ENCODE results near the gene EMILIN1.
"Not testable (repeated sequence)": the region's sequence is repeated elsewhere in the genome, so short reads cannot be mapped to it uniquely, and the experiment has no call there.

Gene EMILIN1

DNA sequence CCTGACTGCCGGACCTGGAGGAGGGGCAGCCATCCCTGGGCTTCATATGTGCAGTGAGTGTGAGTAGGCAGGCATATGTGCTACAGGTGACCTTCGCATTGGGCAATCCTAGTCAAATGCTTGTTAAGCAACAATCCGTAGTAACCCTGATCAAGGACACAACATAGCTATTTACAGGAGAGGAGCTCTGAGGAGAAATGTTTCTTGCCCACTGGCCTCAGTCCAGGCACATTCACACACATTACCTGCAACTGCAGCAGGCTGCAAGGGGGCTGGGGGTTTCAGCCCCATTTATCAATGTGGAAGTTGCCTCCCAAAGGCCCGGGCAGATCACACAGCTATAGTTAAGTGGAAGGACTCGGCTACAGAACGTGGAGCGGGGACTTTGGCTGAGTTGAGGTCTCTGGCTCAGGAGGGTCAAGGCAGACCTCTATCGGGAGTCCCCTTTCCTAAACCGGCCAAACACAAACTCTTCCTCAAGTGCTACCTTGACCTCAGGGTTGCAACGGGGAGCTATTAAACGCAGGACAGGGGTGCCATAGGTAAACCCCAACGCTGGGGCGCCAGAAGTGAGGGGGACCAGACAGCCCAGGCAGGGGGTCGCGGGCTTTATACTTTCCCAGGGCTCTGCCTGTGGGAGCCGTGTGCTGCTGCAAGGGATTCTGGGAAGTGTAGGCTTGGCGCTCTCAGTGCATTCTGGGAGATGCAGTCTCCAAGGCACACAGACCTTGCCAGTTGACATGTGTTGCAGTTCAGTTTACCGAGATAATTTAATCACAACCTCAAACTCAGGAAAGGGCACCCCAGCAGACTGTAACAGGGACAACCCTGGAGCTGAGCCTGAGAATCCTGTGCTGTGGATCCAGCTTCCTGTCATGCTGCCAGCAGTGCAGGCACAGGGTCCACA, 17.6 kb downstream of the EMILIN1 start:
- DNase-seq = peak; percentile 48

DNA sequence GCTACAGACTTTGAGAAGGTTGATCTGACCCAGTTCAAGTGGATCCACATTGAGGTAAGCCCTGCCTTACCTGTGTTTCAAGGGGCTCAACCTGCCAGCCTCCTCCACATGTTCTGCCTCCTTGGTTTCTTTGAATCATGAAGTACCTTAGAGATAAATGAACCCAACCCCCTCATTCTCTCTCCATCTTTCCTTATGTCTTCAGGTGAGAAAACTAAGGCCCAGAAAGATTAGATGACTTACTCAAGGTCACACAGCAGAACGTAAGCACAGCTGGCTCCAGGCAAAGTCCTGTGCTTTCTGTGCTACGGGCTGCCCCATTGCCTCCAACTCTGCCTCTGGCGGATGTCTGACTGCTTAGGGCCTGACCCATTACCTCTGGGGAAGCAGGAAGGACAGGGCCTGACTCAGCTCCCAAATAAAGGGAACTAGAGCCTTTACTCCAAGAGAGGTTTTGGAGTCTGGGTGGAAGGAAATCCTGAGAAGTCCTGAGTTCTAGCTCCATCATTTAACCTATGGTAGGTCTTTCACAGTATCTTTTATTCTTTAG, 18.4 kb downstream of the EMILIN1 start:
- no peak for DNase-seq

DNA sequence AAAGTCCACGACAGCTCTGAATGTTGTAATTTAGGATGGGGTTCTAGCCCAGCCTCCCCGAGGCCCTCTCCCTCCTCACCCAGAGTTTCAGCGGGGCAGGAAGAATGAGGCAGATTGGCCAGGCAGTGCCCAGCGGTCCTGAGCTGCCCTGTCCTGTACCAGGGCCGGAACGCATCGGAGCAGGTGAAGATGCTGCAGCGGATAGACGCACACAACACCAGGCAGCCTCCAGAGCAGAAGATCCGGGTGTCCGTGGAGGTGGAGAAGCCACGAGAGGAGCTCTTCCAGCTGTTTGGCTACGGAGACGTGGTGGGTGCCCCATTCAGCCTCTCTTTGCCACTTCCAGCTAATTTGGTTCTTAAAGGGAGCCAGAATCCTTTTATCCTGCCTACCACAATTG, 18.9 kb downstream of the EMILIN1 start:
- DNase-seq = no peak

DNA sequence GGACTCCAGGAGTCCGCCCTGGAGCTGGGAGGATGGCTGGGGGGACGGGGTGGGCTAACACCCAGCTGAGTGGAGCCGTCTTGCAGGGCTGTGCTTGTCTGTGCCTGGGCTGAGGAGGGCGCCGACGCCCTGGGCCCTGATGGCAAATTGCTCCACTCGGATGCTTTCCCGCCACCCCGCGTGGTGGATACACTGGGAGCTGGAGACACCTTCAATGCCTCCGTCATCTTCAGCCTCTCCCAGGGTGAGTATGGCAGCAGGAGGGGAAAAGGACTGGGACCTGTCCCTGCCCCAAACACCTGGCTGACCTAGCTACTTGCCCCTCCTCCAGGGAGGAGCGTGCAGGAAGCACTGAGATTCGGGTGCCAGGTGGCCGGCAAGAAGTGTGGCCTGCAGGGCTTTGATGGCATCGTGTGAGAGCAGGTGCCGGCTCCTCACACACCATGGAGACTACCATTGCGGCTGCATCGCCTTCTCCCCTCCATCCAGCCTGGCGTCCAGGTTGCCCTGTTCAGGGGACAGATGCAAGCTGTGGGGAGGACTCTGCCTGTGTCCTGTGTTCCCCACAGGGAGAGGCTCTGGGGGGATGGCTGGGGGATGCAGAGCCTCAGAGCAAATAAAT, 21.0 kb downstream of the EMILIN1 start:
- no peak for DNase-seq

DNA sequence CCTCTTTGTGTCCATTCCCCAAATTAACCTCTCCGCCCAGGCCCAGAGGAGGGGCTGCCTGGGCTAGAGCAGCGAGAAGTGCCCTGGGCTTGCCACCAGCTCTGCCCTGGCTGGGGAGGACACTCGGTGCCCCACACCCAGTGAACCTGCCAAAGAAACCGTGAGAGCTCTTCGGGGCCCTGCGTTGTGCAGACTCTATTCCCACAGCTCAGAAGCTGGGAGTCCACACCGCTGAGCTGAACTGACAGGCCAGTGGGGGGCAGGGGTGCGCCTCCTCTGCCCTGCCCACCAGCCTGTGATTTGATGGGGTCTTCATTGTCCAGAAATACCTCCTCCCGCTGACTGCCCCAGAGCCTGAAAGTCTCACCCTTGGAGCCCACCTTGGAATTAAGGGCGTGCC, 21.6 kb downstream of the EMILIN1 start:
- no peak for DNase-seq

DNA sequence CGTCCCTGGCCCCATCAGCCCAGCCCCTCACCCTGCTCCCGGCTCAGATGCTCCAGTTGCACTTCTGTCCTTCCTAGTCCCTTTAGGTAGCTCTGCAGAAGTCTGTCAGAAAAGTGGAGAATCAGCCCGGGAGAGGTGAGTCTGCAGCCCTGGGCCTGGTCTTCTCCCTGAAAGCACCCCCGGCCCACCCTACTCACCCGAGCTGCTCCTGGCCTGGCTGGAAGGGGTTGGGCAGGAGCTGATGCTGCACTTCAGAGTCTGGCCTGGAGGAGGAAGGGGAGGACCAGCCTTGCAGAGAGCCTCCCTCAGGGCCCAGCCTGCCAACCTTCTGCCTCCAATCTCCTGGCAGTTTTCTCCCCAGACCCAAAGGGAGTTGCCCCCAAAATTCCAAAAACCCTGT, 23.9 kb downstream of the EMILIN1 start:
- DNase-seq = no peak

DNA sequence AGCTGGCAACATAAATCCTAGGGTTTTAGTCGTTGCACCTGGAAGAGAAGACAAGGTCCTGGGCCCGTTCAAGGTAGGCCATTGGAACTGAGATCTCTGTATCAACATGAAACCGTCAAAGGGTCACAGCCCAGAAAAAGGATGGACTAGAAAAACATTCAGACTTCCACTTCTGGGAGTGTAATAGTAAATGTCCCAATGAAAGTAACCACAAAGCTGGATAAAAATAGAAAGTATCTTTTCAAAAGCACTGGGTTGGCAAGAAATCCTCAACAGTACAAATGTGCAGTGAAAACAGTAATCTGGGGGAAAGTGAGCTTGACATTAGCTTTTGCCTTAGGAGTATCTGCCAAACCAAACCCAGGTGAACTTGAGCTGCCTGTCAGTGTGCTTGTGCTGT, 27.6 kb downstream of the EMILIN1 start:
- DNase-seq = no peak

DNA sequence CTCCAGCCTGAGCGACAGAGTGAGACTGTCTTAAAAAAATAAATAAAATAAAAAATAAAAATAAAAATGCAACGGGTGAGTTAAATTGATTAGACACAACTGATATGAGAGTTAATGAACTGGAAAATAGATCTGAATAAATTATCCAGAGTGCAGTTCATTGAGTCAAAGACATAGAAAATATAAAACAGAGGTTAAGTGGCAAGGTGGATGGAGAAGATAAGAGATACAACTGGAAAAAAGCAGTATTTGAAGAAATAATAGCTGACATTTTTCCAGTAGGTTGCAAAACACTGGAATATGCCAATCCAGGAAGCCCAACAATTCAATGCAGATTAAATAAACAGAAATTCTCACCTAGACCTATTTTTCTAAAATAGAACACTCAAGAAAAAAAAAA, 29.8 kb downstream of the EMILIN1 start:
- no peak for DNase-seq

DNA sequence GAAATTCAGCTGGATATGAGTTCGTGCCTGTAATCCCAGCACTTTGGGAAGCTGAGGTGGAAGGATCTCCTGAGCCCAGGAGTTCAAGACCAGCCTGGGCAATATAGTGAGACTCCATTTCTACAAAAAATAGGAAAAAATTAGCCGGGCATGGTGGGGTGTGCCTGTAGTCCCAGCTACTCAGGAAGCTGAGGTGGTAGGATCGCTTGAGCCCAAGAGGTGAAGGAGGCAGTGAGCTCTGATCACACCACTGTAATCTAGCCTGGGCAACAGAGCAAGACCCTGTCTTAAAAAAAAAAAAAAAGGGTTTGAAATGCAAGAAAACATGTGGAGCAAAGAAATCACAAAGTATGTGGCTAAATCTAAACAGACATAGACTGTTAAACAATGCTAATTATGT, 30.7 kb downstream of the EMILIN1 start:
- DNase-seq = no peak

DNA sequence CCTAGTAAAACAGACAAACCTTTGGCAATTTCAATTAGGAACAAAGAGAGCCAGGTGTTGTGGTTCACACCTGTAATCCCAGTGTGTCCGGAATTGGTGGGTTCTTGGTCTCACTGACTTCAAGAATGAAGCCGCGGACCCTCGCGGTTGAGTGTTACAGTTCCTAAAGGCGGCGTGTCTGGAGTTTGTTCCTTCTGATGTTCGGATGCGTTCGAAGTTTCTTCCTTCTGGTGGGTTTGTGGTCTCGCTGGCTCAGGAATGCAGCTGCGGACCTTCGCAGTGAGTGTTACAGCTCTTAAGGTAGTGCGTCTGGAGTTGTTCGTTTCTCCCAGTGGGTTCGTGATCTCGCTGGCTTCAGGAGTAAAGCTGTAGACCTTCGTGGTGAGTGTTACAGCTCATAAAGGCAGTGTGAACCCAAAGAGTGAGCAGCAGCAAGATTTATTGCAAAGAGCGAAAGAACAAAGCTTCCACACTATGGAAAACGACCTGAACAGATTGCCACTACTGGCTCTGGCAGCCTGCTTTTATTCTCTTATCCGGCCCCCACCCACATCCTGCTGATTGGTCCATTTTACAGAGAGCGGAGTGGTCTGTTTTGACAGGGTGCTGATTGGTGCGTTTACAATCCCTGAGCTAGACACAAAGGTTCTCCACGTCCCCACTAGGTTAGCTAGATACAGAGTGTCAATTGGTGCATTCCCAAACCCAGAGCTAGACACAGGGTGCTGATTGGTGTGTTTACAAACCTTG, 32.4 kb downstream of the EMILIN1 start:
- DNase-seq = not testable (repeated sequence)

DNA sequence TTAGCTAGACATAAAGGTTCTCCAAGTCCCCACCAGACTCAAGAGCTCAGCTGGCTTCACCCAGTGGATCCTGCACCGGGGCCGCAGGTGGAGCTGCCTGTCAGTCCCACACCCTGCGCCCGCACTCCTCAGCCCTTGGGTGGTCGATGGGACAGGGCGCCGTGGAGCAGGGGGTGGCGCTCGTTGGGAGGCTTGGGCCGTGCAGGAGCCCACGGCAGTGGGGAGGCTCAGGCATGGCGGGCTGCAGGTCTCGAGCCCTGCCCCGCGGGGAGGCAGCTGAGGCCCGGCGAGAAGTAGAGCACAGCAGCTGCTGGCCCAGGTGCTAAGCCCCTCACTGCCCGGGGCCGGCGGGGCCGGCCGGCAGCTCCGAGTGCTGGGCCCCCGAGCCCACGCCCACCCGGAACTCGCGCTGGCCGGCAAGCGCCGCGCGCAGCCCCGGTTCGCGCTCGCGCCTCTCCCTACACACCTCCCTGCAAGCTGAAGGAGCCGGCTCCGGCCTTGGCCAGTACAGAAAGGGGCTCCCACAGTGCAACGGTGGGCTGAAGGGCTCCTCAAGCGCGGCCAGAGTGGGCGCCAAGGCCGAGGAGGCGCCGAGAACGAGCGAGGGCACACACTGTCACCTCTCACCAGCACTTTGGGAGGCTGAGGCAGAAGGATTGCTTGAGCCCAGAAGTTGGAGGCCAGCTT, 33.1 kb downstream of the EMILIN1 start:
- DNase-seq = not testable (repeated sequence)

DNA sequence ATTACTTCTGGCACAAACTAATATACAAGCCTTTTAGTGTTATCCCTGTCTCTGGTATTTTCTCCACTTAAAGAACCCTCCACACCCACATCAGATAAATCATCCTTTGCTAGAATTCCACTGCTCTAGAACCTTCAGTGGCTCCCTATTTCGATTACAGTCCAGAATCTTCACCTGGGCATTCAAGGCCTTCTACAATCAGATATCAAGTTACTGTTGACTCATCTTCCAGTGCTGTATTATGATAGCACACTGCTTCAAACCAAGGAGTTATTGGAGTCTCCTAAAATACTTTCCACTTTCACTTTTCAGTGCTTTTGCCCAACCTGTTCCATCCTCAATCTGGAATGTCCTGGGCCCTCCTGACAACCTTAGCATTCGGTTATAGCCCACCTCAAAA, 37.1 kb downstream of the EMILIN1 start:
- DNase-seq = no peak

DNA sequence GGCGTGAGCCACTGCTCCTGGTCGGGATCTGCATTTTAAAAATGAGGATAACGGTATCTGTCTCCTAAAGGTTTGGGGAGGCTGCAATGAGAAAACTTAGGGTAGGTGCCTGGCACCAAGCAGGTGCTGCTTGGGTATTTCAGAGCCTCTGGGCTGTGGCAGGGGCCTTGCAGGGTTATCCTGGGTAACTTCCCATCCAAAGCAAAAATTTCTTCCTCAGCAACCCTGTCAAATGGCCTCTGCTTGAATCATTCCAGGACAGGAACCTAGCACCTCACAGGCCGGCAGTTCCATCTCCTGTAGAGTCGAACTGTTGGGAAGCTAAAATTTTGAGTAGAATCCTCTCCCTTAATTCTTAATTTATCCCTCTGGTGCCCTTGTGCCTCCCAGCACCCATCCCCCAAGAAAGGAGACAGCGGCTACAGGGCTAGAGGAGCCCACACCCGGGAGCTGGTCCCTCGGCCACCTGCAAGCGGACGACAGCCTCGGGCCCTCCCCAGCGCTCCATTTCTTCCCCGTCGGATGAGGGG, 39.6 kb downstream of the EMILIN1 start:
- DNase-seq = no peak

DNA sequence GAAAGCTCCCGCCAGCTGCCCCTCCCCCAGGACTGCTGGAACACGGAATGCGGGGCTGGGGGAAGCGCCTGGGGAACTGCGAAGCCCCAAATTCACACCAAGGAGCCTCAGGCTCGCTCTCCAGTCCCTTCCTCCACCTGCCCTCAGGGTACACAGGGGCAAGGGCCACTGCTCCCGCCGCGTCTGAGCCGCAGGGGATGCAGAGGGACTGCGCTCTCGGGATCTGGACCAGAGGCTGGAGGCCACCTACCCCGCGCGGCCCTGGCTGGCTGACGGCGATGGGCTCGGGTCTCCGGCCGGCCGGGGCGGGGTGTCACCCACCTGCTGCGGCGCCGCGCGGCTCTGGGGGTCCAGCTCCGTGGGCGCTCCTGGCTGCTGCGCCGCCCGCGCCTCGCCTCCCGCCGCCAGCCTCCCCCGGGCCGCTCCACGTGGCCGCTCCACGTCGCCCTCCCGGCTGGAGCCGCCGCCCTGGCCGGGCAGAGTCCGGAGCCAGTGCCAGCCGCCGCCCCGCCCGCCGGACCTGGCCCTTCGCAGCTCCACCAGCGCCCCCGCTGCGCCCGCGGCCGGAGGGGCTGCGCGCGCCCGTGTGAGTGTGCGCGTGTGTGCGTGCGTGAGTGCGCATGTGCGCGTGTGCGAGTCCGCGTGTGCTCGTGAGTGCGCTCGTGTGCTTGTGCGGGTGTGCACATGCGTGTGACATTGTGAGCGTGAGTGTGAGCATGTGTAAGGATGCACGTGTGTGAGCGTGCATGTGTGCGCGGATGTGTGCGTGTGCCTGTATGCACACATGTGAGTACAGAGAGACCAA, 40.3 kb downstream of the EMILIN1 start, which contains the start of gene CGREF1:
CGREF1 (minus strand) TSS at position 604 of the 805 bp plus-strand sequence. CDS start 14,762 bp downstream, outside the sequence.
- DNase-seq = no peak

DNA sequence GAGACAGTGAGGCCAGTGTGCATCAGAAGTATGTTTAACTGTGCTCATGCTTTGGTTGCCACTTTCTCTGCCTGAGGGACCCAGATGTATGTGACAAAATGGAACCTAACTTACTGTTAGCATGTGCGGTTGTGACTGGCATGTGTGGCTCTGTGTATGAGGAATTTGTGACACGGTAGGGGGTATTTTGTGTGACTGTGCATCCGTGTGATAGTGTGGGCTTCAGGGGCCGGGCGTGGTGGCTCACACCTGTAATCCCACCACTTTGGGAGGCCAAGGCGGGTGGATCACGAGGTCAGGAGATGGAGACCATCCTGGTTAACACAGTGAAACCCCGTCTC, 40.9 kb downstream of the EMILIN1 start:
- DNase-seq = not testable (repeated sequence)

DNA sequence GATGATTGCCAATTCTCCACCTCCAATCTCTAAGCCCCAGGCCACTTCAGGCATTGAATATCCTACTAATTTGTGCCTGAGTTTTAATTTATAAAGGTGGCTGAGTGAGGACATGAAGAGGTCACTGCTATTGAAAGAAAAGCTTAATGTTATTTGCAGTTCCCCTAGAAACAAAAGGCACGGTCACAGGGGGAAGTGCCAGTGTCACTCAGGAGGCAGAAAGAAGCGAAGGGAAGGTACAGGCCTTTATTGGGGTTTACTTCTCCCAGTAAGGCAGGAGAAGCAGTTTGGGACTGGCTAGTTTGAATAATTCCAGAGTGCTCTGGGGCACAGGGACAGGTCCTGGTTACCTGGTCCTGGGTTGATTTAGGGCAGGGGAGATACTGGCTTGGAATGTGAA, 43.5 kb downstream of the EMILIN1 start:
- DNase-seq = no peak

DNA sequence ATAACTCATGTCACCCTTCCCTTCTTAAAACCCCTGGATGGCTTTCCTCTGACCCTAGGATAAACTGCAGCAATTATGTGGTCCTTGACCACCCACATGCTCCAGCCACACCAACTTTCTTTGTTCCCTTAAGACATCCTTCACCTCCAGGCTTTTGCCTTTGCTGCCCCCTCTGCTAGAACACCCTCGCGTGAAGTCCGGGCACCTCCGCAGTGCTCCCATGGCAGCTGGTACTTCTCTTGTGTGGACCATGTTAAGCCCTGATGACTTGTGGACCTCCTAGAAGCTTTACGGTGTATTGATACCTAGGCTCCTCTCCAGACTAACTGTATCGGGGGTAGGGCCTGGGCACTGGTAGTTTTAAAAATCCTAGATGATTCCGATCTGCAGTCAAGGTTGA, 44.4 kb downstream of the EMILIN1 start:
- DNase-seq = no peak

DNA sequence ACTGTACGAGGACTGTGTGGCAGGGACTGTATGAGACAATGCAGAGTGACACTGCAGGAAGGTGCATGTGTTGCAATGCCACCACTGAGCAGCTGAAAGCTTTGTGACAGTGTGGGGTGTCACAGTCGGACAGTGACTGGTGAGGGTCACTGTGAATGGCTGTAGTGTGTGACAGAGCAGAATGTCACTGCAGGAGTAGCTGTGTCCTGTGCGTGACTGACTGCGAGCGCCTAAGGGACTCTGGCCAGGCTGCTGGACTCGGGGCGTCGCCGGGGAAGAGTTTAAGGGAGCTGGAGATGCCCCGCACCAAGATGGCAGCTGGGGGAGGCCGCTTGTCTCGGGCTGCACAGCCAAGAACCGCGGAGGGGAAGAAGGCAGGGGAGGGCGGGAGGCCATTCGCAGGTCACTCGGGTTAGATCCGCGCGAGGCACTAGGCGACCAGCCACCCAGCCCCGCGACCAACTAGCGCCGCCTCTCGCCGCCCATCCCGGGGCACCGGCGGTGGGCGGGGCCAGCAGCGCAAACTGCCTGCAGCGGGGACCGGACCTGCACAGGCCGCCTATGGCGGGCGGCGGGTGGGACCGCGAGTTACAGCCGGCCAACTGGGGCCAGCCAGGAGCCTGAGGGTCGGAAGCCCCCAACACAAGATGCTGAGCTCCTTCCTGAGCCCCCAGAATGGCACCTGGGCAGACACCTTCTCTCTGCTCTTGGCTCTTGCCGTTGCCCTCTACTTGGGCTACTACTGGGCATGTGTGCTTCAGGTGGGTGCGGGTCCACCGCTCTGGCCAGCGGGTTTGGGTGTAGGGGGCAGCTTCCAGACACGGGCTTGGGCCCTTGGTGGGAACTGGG, 45.1 kb downstream of the EMILIN1 start, which contains the start of gene ABHD1:
ABHD1 (plus strand) TSS at position 514 of the 849 bp plus-strand sequence; CDS start at position 648, 134 bp downstream.
- DNase-seq = peak; percentile 61

DNA sequence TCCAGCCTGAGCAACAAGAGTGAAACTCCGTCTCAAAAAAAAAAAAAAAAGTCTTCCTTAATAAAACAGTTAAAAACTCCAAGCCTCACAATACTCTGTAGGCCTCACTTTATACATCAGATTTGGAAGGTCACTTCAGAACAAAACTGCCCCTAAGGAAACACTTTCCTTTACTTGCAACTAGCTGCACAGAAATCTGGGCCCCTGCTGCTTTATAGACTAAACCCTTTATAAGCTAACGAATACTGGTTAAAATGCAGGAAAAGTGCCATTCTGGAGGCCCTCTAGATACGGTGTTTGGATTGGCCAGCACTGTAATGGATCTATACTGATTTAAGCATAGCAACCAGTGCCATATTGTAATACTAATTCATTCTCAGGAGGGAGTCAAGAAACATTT, 46.7 kb downstream of the EMILIN1 start:
- DNase-seq = no peak

DNA sequence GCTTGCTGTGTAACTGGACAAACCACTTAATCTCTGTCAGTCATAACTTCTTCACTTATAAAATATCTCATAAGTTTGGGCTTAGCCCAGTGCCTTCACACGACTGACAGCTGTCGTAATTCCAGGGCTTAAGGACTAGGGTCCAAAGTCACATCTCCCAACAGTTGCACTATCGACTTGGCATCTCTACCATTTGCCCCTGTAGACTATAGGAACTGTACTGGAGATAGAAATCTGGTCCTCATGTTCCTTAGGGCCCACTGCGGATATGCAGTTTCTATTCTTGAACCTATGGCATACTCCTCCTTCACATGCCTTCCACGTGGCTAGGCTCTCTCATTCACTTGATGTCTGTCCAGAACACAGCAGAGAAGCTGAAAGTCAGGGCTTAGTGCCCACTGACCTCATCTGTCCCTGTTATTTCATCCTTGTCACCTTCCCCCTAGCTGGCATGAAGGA, 47.9 kb downstream of the EMILIN1 start:
- DNase-seq = no peak
